GM20431 (cell line): ENCODE data around the gene FARS2.
"Not testable (repeated sequence)": the region's sequence is repeated elsewhere in the genome, so short reads cannot be mapped to it uniquely, and the experiment has no call there.

Experiments used
- in situ Hi-C: fragments of 300-500 bp; cut with MseI, MboI; formaldehyde crosslinking; loops from one replicate; pipeline ENCODE4 v1.15.0; 2020; ENCODE audit warnings: low sequenced_read_pairs; ENCODE audit not compliant: unreplicated experiment

FARS2 gene

DNA sequence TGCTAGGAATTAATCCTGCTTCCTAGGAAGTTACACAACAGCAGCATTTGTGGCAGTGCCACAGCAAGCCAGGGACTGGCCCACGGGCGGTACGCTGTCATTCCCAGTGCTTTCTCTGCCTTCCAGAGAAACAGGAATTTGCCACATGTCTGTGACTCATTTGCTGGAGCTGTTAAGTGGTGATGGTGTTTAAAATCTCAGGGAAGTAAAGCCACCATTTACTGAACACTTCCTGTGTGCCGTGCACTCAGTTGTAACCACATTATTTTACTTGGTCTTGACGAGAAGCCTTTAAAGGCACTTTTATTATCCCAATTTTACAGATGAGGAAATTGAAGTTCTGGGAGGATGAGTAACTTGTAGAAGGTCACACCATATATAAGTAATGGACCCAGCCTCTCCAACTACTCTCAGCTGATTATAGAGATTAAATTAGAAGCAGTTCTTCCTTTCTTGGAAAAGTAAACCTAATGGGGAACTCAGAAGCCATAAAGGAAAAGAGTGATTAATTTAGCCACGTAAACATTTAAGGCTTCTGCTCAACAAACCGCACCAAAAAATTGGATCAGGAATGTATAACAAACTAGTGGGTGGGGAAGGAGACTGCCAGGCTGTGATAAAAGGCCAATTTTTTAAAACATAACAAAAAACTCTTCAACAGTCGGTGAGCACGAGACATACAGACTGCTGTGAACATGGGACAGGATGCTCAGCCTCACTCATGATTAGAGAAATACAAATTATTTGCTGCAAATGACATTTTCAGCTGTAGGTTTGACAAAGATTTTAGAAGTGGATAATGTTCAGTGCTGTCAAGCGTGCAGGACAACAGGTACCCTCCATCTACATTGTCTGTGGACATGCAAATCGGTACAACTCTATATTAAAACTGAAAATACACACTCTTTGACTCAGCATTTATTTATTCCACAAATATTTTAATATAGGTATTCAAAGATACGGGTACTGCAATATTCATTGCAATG lies 434.2 kb downstream of the FARS2 start:
- in situ Hi-C loops, result no loop called here

- in situ Hi-C loops, result no loop called here
These were observed 436.2 kb downstream of the FARS2 start for GRCh38 chr6:5697508-5697907.

GRCh38 chr6:5698318-5698717 lies 437.0 kb downstream of the FARS2 start:
- in situ Hi-C loops, result no loop called here

DNA sequence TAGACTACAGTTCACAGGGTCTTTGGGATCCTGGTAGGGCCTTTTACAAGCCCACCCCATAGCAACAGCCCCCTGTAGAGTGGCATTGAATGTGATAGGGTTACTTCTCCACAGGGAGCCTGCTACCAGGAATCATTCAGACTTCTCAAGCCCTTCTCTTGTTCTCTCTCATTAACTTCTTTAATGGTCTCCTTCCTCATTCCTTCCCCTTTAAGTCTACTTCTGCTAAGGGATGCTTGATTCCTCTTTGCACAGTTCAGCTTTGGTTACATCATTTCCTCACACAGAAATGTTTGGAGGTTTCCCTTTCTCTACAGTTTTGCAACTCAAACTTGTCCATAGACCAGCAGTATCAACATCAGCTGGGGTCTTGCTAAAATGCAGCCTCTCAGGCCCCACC lies 437.8 kb downstream of the FARS2 start:
- in situ Hi-C loops, result not testable (repeated sequence)

DNA sequence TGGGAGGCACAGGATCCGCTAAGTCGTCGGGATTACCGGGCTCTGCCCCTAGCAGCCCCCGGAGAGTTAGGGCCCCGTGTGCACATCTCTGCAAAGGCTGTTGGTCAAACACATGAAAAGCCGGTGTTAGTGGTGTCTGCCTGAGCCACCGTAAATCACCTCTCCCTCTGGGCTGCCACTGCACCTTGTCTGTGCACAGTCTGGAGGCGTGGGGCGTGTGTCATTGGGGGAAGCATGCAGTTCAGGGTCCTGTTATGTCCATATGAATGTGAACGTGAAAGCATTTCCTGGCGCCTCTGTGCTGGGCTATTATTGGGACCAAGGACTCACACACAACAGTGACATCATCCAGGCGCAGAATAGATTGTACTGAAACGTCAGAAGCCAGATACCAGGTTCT lies 439.9 kb downstream of the FARS2 start:
- in situ Hi-C loops, result no loop called here

- in situ Hi-C loops, result no loop called here
These were observed 443.4 kb downstream of the FARS2 start for GRCh38 chr6:5704708-5705107.

DNA sequence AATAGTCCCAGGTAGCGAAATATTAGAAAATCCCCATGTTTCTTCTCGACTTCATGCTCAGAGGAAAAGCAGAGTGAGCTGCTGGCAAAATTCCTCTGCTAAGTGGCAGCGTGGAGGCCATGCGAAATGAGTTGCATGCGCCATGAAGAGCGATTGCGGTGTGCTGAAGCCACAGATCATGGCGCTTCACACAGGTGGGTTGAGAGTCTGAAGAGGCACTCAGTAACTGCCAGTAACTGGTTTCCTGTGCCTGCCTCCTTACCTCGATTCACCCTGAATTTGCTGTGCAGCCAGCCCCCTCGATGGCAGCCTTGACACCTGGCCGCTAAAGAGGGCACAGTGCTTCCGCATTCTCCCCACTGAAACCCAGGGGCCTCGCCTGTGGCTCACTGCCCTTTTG lies 443.9 kb downstream of the FARS2 start:
- in situ Hi-C loops, result no loop called here

DNA sequence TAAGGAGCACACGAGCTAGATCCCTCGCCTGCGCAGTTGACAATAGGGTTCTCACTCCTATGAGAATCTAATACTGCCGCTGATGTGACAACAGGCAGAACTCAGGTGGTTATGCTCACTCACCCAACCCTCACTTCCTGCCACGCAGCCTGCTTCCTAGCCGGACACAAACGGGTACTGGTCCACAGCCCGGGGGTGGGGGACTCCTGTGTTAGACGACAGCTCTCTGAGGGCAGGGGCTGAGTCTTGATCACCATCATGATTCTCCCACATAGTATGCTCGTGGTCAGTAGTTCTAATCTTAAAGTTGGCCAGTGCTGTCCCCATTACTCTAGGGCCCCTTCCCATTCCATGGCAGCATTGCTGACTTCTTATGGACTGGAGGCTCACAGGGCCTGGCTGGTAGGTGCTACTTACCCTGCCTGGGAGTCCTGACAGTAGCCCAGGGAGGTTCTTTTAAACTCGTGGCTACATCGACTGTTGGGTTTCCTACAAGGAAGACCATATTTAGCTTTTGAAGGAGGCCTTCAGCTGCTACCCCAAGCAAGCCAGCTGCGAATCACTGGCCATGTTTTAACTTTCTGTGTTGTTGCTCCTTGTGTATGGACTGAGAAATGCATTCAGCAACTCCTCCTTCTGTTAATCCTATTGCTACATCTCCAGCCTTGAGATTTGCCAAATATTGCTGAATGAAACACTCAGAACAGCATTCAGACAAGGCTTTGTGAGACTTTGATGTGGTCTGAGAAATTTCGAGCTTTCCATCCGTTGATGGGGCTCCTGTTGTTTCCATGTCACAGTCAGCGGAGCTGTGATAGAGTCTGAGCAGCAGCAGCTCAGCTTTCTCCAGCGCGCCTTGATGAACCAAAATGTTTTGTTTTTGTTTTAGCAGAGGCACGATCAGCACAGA lies 445.1 kb downstream of the FARS2 start:
- in situ Hi-C loops, result no loop called here

DNA sequence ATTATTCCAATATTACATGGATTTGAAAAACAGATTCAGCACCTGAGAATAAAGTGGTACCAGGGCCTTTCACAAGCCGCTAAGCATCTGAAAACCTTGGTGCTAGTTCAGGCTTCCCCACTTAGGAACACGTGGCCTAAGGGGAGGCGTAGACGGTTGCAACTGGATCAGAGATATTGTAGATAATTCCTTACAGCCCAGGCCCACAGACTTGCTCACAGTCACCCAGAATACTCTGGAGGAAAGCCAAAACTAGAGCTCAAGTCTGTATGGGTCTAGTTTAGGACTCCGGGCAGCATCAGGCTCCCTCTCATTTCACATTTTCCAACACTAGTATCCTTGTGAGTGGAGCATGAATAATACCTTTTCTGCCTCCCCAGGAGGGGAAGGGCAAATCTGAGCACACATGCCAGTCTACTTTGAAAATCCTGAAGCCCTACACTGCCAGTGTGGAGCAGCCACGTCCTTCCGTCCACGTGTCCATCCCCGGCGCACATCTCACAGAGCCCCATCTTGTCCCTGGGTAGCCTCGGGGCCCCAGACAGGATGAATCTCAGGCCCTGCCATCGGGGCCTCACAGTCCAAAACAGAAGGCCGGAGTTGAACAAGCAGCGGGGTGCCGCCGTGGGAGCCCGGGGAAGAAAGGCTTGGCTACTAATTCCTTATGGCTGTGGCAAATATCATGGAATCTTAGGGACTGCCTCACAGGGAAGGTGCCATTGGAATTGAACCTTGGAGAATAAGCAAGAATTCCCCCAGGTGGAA lies 446.1 kb downstream of the FARS2 start:
- in situ Hi-C loops, result no loop called here

GRCh38 chr6:5710516-5710915 lies 449.2 kb downstream of the FARS2 start:
- in situ Hi-C loops, result no loop called here

DNA sequence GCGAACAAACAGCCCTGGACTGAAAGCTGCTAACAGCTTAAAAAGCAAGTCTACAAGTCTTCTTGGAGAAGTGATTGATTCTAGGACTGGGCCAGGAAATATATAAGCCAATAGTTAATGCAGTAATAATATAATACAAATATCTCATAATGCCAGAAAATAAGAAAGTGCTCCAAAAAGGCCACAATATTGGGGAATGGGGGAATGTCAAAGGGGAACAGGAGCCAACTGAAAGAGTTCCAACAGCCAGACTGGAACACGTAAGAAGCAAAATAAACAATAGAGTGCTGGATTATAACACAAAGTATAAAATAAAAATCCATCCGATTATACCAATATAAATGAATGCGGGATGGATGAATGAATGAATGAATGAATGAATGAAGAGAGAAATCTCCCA lies 449.6 kb downstream of the FARS2 start:
- in situ Hi-C loops, result no loop called here

GRCh38 chr6:5712349-5713215 lies 451.3 kb downstream of the FARS2 start:
- in situ Hi-C loops, result no loop called here

DNA sequence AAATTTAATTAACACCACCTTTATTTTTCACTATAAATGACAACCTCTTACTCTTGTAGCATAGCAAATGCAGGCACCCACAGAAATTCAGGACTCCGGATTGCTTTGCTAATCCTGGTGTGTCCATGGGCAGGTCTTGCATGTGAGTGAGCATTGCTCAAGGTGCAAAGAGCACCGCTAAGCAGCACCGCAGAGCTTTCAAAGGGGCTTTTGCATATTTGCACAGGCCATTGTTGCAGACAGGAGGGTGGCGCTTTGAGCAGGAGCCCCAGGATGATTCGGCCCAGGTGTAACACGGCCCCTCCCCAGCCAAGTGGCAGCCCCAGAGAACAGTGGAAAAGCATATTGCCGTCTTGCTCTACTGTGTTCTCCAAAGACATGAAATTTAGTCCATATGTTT lies 452.2 kb downstream of the FARS2 start:
- in situ Hi-C loops, result no loop called here

- in situ Hi-C loops, result no loop called here
These were observed 457.1 kb downstream of the FARS2 start for GRCh38 chr6:5718231-5718947.

DNA sequence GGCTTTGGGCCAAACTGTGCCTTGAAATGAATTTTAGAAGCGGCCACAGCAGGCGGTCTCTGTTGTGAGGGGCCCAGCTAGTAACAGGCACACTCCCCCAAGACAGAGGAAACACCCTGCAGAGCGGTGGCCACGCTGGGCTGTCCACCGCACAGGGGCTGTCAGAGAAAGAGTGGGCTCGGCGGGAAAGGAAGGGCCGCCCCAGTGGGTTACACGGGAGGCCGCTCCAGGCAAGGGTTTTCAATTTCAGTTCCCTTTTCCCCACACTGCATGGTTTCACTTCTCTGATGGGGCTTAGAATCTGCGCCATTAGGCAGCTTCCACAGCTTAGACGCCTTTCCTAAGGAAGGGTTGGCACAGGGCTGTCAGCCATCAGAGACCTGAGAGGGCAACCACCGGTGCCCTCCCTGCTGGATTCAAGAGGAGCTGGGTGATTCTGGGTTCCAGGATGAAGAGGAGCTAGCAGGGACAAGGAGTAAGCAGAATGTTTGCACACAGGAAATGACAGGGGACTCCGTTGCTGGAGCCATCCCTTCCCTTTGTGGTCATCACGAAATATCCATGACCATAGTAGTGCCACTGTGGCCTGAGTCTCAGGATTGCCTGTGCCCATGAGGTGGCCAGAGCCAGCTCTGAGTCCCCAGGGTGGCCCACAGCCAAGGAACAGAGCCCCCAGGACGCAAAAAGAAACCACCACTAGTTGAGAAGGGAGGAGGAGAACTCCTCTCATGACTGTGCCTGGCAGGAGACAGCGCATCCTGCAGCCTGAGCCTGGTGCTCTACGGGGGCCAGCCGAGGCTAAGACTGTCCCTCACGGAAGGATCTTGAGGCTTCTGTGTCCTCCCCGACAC lies 462.8 kb downstream of the FARS2 start:
- in situ Hi-C loops, result no loop called here

GRCh38 chr6:5724911-5725310 lies 463.6 kb downstream of the FARS2 start:
- in situ Hi-C loops, result no loop called here

GRCh38 chr6:5726976-5727718 lies 465.8 kb downstream of the FARS2 start:
- in situ Hi-C loops, result no loop called here
